GM21515 (cell line): ENCODE data around the gene BANP.
"Not testable (repeated sequence)": the region's sequence is repeated elsewhere in the genome, so short reads cannot be mapped to it uniquely, and the experiment has no call there.

ENCODE experiments used
- ATAC-seq: cut with Tn5 transposase; IDR thresholded peaks from one replicate; pipeline ENCODE4 v1.9.1; 2021; ENCODE audit not compliant: unreplicated experiment

BANP gene

DNA sequence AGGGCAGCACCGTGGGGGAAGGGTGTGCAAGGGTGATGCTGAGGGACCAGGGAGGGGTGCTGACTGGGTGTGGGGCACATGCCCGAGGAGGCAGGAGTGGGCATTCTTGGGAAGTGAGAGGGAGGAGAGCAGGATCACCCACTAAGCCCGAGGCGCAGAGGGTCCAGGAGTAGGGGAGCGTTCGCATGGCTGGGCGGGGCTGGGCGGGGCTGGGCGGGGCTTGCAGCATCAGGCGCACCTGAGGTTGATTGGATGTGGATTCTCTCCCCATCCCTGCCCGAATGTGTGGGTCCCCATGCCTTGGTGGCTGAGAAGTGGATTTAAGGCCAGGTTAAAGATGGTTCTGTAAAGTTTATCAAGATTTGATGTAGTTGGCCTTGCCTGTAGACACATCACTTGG lies 14.2 kb downstream of the BANP start:
- ATAC-seq: no peak

DNA sequence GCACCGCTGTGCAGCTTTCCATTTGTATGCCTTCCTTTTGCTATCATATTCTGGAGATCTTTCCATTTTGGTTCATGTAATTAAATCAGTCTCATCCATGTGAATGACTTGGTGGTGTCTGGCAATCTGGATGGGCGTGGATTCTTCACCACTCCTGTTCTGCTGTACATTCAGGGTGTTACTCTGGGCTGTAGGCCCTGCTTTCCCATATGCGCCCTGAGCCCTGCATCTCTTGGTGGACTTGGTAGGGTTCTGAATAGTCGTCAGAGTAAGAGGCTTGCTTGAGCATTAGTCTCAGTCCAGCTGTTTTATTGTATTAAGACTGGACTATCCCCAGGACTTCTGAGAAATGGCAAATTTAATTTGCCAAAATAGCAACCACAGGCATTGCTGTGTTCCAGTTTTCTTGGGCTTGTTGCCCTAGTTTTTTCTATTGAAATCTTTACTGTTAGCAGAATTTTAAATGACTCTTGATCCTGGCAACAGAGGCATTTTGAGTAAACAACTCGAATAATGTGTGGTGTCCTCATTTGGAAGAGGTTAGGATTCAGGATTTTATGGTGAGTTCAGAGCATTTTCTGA lies 14.9 kb downstream of the BANP start:
- no peak for ATAC-seq

GRCh38 chr16:87966685-87967185 lies 15.5 kb downstream of the BANP start:
- ATAC-seq: no peak

GRCh38 chr16:87968541-87968940 lies 17.3 kb downstream of the BANP start:
- no peak for ATAC-seq

GRCh38 chr16:87970186-87970585 lies 19.0 kb downstream of the BANP start:
- ATAC-seq: no peak

GRCh38 chr16:87971933-87972332 lies 20.7 kb downstream of the BANP start:
- no peak for ATAC-seq

DNA sequence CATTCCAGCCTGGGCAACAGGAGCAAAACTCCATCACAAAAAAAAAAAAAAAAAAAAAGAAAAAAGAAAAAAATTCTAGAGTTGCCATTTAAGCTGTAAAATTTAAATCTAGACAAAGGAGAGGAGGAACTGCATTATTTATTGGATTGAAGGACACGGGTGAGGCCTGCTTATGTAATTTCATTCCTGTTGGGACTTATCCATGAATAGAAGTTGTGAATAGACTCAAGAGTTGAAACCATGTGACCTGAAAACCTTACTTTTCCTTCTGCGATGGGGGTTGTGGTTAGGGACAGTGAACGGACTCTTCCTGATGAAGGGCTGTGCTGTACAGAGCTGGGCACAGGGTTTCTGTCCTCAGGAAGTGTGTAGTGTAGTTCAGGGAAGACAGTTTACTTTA lies 22.5 kb downstream of the BANP start:
- no peak for ATAC-seq

DNA sequence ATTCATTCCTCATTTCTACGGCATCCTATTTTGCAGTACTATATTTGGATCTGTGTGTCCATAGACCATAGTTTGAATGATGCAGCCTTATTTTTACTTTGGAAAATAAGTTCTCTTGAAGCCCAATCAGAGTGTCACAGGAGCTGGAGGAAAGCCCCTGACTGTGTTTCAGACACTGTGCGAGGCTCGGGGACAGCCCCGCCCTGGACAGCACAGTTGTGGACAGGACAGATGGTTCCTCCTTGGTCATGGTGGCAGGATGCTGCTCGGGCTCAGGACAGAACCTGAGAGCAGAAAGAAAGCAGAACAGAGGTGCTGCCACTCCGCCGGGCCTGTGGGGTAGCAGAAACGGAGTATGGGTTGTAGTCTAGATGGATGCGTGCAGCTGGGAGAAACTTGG lies 22.9 kb downstream of the BANP start:
- ATAC-seq: no peak

GRCh38 chr16:87976665-87977064 lies 25.4 kb downstream of the BANP start:
- ATAC-seq: no peak

DNA sequence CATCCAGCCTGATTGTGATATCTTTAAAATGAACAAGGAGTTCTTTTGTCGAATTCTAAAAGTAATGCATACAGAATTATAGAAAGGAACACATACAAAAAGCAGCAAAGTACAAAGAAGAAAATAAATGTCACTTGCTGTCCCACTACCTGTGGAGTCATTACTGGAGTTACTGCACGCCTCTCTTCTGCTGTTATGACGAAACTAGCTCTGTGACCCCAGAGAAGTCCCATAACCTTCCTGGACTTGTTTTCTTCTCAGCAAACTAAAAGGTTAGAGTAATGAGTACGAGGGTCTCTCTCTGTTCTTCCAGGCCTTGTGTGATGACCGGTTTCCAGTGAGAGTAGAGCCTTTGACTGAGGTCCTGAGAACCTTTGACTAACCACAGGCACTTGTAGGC lies 26.9 kb downstream of the BANP start:
- ATAC-seq: no peak

DNA sequence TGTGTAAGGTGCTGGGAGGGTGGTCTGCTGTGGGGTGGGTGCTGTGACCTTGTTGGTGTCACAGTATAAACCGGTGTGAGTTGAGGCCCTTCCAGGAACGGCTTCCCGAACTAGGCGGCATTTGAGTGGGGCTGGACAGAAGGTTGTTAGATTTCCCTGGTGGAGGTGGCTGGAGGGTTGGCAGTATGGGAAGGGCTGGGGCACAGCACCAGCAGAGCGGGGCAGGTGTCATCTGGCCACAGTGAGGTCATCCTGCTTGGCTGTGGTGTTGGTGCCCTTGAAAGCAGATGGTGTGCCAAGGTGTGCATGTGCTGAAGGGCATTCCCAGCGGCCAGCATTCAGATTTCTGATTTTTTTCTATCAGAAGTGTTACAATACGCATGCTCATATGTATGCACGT lies 28.1 kb downstream of the BANP start:
- ATAC-seq: no peak

GRCh38 chr16:87979911-87980630 lies 28.8 kb downstream of the BANP start:
- ATAC-seq: not testable (repeated sequence)

GRCh38 chr16:87981376-87981775 lies 30.1 kb downstream of the BANP start:
- not testable (repeated sequence) for ATAC-seq

DNA sequence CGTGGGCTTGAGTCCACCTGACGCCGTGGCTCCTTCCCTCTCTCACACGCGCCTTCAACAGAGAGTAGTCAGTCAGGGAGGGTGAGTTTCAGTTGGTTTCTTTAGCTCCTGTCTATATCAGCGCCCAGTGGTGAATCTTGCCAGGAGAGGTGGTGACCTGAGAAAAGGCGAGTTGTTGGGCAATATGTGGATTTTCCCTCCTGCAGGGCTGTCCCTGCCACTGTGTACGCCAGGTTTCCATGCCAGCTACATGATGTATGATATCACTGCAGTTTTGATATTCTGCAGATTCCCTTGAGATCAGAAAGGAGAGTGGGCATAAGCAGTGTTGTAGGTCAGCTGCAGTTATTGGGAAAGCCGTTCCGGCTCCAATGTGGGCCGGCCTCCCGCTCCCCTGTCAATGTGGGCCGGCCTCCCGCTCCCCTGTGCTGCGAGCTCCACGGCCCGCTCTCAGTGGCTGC lies 31.4 kb downstream of the BANP start:
- ATAC-seq: no peak

DNA sequence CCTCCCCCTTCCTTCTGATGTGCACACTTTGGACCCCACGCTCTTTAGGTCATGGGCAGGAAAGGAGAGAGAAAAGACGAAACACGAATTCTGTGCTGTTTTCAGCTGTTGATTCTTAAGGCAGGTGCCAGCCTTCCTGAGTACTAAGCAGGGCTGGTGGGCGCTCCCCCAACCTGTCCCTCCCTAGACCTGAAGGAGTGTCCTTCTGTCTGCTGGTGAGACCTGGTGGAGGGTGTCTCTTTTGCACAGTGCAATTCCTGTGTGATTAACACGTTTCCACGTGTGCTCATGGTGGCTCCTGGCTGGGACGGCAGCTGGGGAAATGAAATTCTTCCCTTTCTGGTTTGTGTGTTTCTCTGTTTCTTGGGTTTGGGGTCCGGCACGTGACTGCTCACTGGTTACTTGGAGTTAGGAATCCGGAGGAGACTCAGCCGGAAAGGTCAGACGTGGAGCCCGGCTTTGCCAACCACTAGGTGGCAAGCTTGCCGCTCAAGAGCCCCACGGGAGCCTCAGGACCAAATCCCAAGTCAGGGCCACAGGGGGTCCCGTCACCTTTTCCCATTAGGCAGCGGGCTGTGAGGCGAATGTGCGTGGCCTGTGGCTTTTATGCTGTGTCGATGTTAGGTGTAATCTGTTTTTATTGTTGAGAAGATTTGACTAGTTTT lies 32.0 kb downstream of the BANP start:
- ATAC-seq: not testable (repeated sequence)

- not testable (repeated sequence) for ATAC-seq
Measured at GRCh38 chr16:87983737-87984097, 32.5 kb downstream of the BANP start.

- ATAC-seq: not testable (repeated sequence)
Measured at GRCh38 chr16:87984180-87984579, 32.9 kb downstream of the BANP start.

- no peak for ATAC-seq
Measured at GRCh38 chr16:87984632-87985267, 33.5 kb downstream of the BANP start.

GRCh38 chr16:87985493-87985892 lies 34.3 kb downstream of the BANP start:
- not testable (repeated sequence) for ATAC-seq

DNA sequence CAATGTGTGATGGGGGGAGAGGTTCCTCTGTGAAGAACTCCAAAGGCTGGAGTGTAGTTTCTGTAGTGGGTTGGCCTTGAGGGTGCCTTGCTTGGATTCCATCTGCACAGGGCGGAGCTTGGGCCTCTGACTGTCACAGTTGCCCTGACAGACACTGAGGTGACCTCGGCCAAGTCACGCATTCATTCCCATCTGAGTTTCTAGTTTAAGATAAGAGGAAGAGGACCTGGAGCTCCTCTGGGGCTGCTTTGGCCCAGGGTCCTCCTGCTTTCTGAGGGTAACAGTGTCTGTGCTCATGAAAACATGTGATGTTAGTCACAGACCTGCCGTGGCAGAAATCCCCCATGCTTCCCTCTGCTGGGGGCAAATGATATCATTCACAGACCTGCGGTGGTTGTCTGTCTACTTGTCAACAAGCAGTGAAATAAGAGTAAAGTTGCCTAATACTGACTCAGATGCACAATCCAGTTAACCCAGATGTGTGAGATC lies 35.2 kb downstream of the BANP start:
- ATAC-seq: not testable (repeated sequence)

DNA sequence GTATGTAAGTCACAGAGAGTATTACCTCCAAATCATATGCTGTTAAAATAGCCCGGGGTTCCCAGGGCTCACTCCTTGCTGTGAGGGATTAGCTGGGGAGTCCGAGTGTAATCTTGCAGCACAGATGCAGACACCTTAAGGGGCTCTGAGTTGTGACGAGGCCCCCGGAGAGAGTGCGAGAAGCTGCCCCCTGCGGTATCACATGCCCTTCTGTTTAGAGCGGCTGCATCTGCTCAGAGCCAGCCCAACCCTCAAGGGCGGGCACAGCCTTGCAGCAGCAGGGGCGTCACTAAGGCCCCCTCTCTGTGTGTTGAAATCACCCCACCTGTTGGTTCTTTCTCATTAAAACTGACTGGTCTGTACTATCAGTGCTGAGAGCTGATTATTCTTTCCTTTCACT lies 37.4 kb downstream of the BANP start:
- ATAC-seq: not testable (repeated sequence)
